ENCODE data around the gene CACHD1. TPM values are rescaled to one million over a fixed set of nuclear protein-coding genes. Genes with fewer than 3 reads are reported as not detected.

Gene CACHD1
- total RNA-seq, 1 experiment from 2014 or later, result 3.9 TPM

DNA sequence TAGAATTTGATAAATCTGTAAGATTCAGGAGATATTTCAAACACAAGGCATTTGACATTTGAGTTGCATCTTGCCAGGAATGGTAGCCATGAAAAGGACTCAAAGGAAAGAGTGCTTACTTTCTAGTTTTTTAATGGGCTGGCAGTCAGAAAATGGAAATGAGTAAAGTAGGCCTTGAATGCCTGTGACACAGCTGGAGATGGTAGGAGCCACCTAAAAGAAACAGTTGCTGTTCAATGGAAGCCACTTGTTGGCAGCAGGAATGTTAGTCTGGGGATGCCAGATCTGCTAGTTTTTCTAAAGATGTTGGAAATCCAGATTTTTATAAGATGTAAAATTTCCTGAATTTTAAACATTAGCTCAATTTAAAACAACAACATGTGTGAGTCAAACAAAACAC, 43.6 kb downstream of the CACHD1 start:
- TF ChIP-seq, protein P1, sequence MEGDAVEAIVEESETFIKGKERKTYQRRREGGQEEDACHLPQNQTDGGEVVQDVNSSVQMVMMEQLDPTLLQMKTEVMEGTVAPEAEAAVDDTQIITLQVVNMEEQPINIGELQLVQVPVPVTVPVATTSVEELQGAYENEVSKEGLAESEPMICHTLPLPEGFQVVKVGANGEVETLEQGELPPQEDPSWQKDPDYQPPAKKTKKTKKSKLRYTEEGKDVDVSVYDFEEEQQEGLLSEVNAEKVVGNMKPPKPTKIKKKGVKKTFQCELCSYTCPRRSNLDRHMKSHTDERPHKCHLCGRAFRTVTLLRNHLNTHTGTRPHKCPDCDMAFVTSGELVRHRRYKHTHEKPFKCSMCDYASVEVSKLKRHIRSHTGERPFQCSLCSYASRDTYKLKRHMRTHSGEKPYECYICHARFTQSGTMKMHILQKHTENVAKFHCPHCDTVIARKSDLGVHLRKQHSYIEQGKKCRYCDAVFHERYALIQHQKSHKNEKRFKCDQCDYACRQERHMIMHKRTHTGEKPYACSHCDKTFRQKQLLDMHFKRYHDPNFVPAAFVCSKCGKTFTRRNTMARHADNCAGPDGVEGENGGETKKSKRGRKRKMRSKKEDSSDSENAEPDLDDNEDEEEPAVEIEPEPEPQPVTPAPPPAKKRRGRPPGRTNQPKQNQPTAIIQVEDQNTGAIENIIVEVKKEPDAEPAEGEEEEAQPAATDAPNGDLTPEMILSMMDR (IDR thresholded peaks at IDR 0.05; ENCODE audit: unreplicated experiment), result no peak
- no peak for DNase-seq (ENCODE audit: unreplicated experiment)

DNA sequence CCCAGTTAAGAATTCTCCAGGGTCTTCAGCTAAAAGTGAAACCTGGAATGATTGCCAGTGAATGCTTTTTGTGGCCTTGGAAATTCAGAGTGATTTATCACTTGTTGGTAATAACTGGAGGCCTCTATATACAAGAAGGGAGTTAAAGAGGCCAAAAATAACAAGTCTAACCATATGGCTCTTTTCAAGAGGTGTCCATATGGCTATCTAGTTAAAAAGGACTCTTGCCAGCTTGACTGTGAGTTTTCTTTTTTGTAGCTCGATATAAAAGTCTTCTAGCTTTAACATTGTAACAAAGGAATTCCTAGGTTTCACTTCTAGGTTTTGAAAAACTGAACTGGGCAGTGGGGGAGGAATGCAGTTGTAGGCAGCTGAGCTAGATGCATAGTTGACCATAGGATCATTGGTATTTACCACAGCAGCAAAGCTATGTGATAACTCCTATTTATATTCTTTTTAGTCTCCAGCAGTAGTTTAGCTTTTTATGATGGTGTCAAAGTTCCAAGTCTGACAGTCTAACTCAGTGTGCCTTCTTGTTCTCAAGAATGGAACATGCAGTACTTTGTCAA, 44.4 kb downstream of the CACHD1 start:
- no peak overlapping the region for H3K27ac Mint-ChIP-seq (ENCODE audit: low read depth, unreplicated experiment)
- no peak for DNase-seq (ENCODE audit: unreplicated experiment)
- H3K9me3 Mint-ChIP-seq (ENCODE audit: unreplicated experiment), result no peaks in the 10 kb centered on the region
- TF ChIP-seq, protein P1 (IDR thresholded peaks at IDR 0.05; ENCODE audit: unreplicated experiment), result no peak
- no peaks in the 10 kb centered on the region for H3K36me3 Mint-ChIP-seq (ENCODE audit: insufficient read depth, unreplicated experiment)
- peaks cover 22% of the 10 kb centered on the region for H3K4me1 Mint-ChIP-seq (ENCODE audit: insufficient read depth, unreplicated experiment)
- H3K4me3 Mint-ChIP-seq (ENCODE audit: unreplicated experiment), result no peak overlapping the region
- BruUV-seq (replicated peaks), result no TSS peak
- H3K27me3 Mint-ChIP-seq (ENCODE audit: insufficient read depth, unreplicated experiment), result no peaks in the 10 kb centered on the region
- intact Hi-C loops (cut with micrococcal nuclease), result no loop called here
- ChIA-PET CTCF (interaction anchor here (0.6 to 1.7 kb wide), 5 partner anchors 12 to 245 kb away, joined by 3 to 8 read pairs (median 4); no protein-coding TSS in a partner anchor), POLR2A (interaction anchor here (0.9 to 2.7 kb wide), 6 partner anchors 9 to 41 kb away, joined by 3 to 10 read pairs (median 4); no protein-coding TSS in a partner anchor)

More for the DNA sequence above, 43.6 kb downstream of the CACHD1 start:
- intact Hi-C loops (cut with micrococcal nuclease), result no loop called here
- POLR2A ChIA-PET, result interaction anchor here (0.8 to 2.7 kb wide), 7 partner anchors 10 to 40 kb away, joined by 3 to 10 read pairs (median 4); no protein-coding TSS in a partner anchor
- Mint-ChIP-seq H3K36me3 (ENCODE audit: insufficient read depth, unreplicated experiment) (no peaks in the 10 kb centered on the region), H3K9me3 (ENCODE audit: unreplicated experiment) (no peaks in the 10 kb centered on the region), H3K27me3 (ENCODE audit: insufficient read depth, unreplicated experiment) (no peaks in the 10 kb centered on the region), H3K27ac (ENCODE audit: low read depth, unreplicated experiment) (no peak overlapping the region), H3K4me1 (ENCODE audit: insufficient read depth, unreplicated experiment) (peaks cover 22% of the 10 kb centered on the region), H3K4me3 (ENCODE audit: unreplicated experiment) (no peak overlapping the region)
- CTCF ChIA-PET, result interaction anchor here (1.2 to 1.7 kb wide), 3 partner anchors 13 to 244 kb away, joined by 3 to 8 read pairs (median 4); no protein-coding TSS in a partner anchor
- BruUV-seq (replicated peaks), result no TSS peak

DNA sequence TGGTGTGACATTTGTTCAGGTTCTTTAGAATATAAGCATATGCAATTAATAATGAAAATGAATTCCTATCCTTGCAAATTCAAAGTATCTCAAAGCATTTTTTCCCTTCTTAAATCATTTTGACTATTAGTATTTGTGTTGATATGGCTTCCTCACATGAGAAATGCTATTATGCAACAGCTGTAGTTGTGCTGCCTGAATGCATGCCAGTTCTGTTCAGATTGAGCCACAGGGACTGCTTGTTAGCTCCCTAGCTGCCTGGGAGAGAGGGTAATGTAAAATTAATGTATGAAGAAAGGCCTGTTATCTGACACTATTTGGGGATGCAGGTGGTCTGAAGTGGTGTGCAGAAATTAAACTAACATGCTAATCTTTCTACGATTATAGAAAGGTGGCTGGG, 45.5 kb downstream of the CACHD1 start:
- intact Hi-C loops (cut with micrococcal nuclease), result no loop called here
- CTCF ChIA-PET, result interaction anchor here (0.5 to 1.7 kb wide), 2 partner anchors 14 to 420 kb away, joined by 3 read pairs; no protein-coding TSS in a partner anchor
- TF ChIP-seq, protein P1 (IDR thresholded peaks at IDR 0.05; ENCODE audit: unreplicated experiment), result no peak
- DNase-seq (ENCODE audit: unreplicated experiment), result peak; percentile 74
- no peaks in the 10 kb centered on the region for H3K36me3 Mint-ChIP-seq (ENCODE audit: insufficient read depth, unreplicated experiment)
- H3K27me3 Mint-ChIP-seq (ENCODE audit: insufficient read depth, unreplicated experiment), result no peaks in the 10 kb centered on the region
- POLR2A ChIA-PET, result interaction anchor here (0.6 to 3.4 kb wide), 4 partner anchors 9 to 63 kb away, joined by 3 to 15 read pairs (median 6); no protein-coding TSS in a partner anchor
- H3K9me3 Mint-ChIP-seq (ENCODE audit: unreplicated experiment), result no peaks in the 10 kb centered on the region
- H3K4me3 Mint-ChIP-seq (ENCODE audit: unreplicated experiment), result no peak overlapping the region
- no peak overlapping the region for H3K27ac Mint-ChIP-seq (ENCODE audit: low read depth, unreplicated experiment)
- H3K4me1 Mint-ChIP-seq (ENCODE audit: insufficient read depth, unreplicated experiment), result peaks cover 22% of the 10 kb centered on the region
- no TSS peak for BruUV-seq (replicated peaks)

DNA sequence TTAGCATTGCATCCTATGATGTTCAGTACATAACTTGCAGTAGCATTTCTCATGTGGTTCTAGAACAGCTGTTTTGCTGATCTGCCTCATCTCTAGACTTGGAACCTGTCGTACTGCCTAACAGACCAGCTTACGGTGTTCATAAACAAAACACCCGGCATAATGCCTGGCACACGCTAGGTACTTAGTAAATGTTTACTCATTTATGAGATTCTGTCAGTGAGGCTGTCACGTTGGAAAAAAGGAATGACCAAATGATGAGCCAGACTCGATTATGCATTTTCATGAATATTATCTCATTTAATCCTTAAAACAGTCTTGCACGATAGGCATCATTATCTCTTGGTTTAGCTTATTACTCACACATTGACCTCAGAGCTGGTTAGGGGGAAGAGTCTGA, 46.4 kb downstream of the CACHD1 start:
- BruUV-seq (replicated peaks), result no TSS peak
- ChIA-PET CTCF (no interaction called here), POLR2A (interaction anchor here (0.6 to 3.4 kb wide), 5 partner anchors 9 to 390 kb away, joined by 3 to 15 read pairs (median 3); no protein-coding TSS in a partner anchor)
- intact Hi-C loops (cut with micrococcal nuclease), result no loop called here
- Mint-ChIP-seq H3K9me3 (ENCODE audit: unreplicated experiment) (no peaks in the 10 kb centered on the region), H3K27ac (ENCODE audit: low read depth, unreplicated experiment) (no peak overlapping the region), H3K36me3 (ENCODE audit: insufficient read depth, unreplicated experiment) (no peaks in the 10 kb centered on the region), H3K27me3 (ENCODE audit: insufficient read depth, unreplicated experiment) (no peaks in the 10 kb centered on the region), H3K4me3 (ENCODE audit: unreplicated experiment) (no peak overlapping the region), H3K4me1 (ENCODE audit: insufficient read depth, unreplicated experiment) (peaks cover 22% of the 10 kb centered on the region)
- TF ChIP-seq, protein P1 (IDR thresholded peaks at IDR 0.05; ENCODE audit: unreplicated experiment), result no peak
- no peak for DNase-seq (ENCODE audit: unreplicated experiment)
